OCI-LY7 (cell line): ENCODE data around the gene KCNQ4. TPM values are rescaled to one million over a fixed set of nuclear protein-coding genes. Genes with fewer than 3 reads are reported as not detected.

Experiments used
- BruUV-seq: library from RNA; stranded (reverse); fragments of 400-500 nt; replicated peaks from 2 replicates; lab custom pipeline; 2021; lab: Mats Ljungman, UMichigan
- CTCF ChIA-PET: fragments of 300-600 bp; sonication (Branson Sonifier 250); formaldehyde crosslinking; loops from one replicate; lab custom pipeline; 2022; ENCODE audit warnings: antibody characterized with exemption; ENCODE audit not compliant: unreplicated experiment; lab: Charles Lee
- POLR2A ChIA-PET: fragments of 300-600 bp; sonication (Branson Sonifier 250); formaldehyde crosslinking; loops from one replicate; lab custom pipeline; 2022; ENCODE audit warnings: antibody characterized with exemption; lab: Charles Lee
- DNase-seq: peaks from one replicate; pipeline ENCODE4 v3.0.0-alpha.2; 2015; ENCODE audit warnings: low spot score
- H2AFZ ChIP-seq: fragments of 200-600 bp; sonication (generic), shearing (Covaris generic); 2 replicates; pipeline ENCODE4 v1.6.1; 2014; ENCODE audit warnings: mild to moderate bottlenecking, antibody characterized with exemption, low read length, moderate library complexity
- H3K27ac ChIP-seq: fragments of 200-600 bp; sonication (generic); 2 replicates; pipeline ENCODE4 v1.5.1; 2014; ENCODE audit warnings: mixed run types, low read depth, mild to moderate bottlenecking, moderate library complexity, low read length, inconsistent platforms; ENCODE audit not compliant: poor library complexity, severe bottlenecking
- H3K36me3 ChIP-seq: fragments of 200-600 bp; sonication (generic); 2 replicates; pipeline ENCODE4 v1.6.1; 2014; ENCODE audit warnings: mild to moderate bottlenecking, antibody characterized with exemption, low read length, moderate library complexity, mixed read lengths; ENCODE audit not compliant: insufficient read depth
- H3K4me1 ChIP-seq: fragments of 200-600 bp; sonication (generic); 2 replicates; pipeline ENCODE4 v1.5.1; 2014; ENCODE audit warnings: mild to moderate bottlenecking, low read length; ENCODE audit not compliant: insufficient read depth, poor library complexity, severe bottlenecking
- H3K4me2 ChIP-seq: fragments of 200-600 bp; sonication (generic); 2 replicates; pipeline ENCODE4 v1.6.1; 2014; ENCODE audit warnings: mild to moderate bottlenecking, low read length
- H3K4me3 ChIP-seq: fragments of 200-600 bp; sonication (generic); 2 replicates; pipeline ENCODE4 v1.5.1; 2014; ENCODE audit warnings: mild to moderate bottlenecking, low read depth, low read length; ENCODE audit not compliant: poor library complexity, severe bottlenecking
- H3K79me2 ChIP-seq: fragments of 200-600 bp; sonication (generic); 2 replicates; pipeline ENCODE4 v1.6.1; 2016; ENCODE audit warnings: low read depth, mild to moderate bottlenecking, low read length, moderate library complexity, mixed read lengths; ENCODE audit not compliant: insufficient read depth
- H3K9me2 ChIP-seq: fragments of 200-600 bp; sonication (generic); 2 replicates; pipeline ENCODE4 v1.6.1; 2016; ENCODE audit warnings: mild to moderate bottlenecking, low read length, mixed read lengths; ENCODE audit not compliant: insufficient read depth
- H3K9me3 ChIP-seq: fragments of 200-600 bp; sonication (generic); 2 replicates; pipeline ENCODE4 v1.6.1; 2014; ENCODE audit warnings: mild to moderate bottlenecking, mixed run types, low read length, mixed read lengths
- H4K20me1 ChIP-seq: fragments of 200-600 bp; sonication (generic); 2 replicates; pipeline ENCODE4 v1.6.1; 2014; ENCODE audit warnings: mild to moderate bottlenecking, antibody characterized with exemption, low read length, moderate library complexity, mixed read lengths; ENCODE audit not compliant: insufficient read depth
- EZH2phosphoT487 ChIP-seq: fragments of 200-600 bp; sonication (generic); IDR thresholded peaks from 2 replicates; pipeline ENCODE4 v1.6.1; 2018; ENCODE audit warnings: low read depth, borderline replicate concordance, mild to moderate bottlenecking, mixed run types, antibody characterized with exemption, low read length, moderate library complexity, mixed read lengths
- intact Hi-C: fragments of 100-400 bp; cut with micrococcal nuclease; formaldehyde crosslinking; loops from one replicate; pipeline ENCODE4 v1.10.0; 2022; ENCODE audit not compliant: unreplicated experiment
- total RNA-seq, 2 experiments: library from RNA; depleted of rRNA in 1 of 2; stranded (reverse); fragments of >200 nt in 1 of 2; shearing (Covaris generic) in 1 of 2; gene quantifications; 2 replicates each; pipeline ENCODE4 v1.2.3, GENCODE V29; 2014 to 2022
- TF ChIP-seq, protein P1 (sequence below): fragments of 200-600 bp; sonication (generic); conservative IDR thresholded peaks from 2 replicates; pipeline ENCODE4 v1.5.1; 2014; ENCODE audit warnings: mild to moderate bottlenecking, antibody characterized with exemption, low read length, moderate library complexity, mixed read lengths

KCNQ4 gene
- total RNA-seq, 2 experiments from 2014 or later: 0.16 to 0.49 TPM

DNA sequence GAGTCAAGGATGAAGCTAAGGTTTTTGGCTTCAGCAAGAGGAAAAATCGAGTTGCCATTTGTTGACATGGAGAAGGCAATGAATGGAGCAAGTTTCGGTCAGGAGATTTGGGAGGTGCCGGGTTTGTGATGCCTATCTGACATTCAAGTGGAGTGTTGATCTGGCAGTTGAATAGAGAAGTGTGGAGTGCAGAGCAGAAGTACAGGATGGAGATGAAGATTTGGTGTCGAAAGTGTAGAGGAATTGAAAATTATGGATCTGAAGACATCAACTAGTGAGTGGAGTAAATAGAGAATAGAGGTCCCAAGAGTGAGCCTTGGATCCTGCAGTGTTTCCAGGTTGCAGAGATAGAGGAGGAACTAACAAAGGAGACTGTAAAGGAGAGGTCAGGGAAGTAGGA, 52.7 kb downstream of the KCNQ4 start:
- H3K9me2 ChIP-seq: no peaks in the 10 kb centered on the region
- no peaks in the 10 kb centered on the region for H3K36me3 ChIP-seq
- no peaks in the 10 kb centered on the region for H4K20me1 ChIP-seq
- H3K9me3 ChIP-seq: no peaks in the 10 kb centered on the region
- ChIA-PET CTCF (no interaction called here), POLR2A (no interaction called here)
- DNase-seq: no peak
- no peak overlapping the region for H3K27ac ChIP-seq
- H3K4me2 ChIP-seq: no peak overlapping the region
- BruUV-seq: no TSS peak
- H3K79me2 ChIP-seq: no peaks in the 10 kb centered on the region
- intact Hi-C loops: no loop called here
- H3K4me1 ChIP-seq: no peaks in the 10 kb centered on the region
- H2AFZ ChIP-seq: no peak overlapping the region
- no peak for TF ChIP-seq EZH2phosphoT487
- TF ChIP-seq, protein P1, sequence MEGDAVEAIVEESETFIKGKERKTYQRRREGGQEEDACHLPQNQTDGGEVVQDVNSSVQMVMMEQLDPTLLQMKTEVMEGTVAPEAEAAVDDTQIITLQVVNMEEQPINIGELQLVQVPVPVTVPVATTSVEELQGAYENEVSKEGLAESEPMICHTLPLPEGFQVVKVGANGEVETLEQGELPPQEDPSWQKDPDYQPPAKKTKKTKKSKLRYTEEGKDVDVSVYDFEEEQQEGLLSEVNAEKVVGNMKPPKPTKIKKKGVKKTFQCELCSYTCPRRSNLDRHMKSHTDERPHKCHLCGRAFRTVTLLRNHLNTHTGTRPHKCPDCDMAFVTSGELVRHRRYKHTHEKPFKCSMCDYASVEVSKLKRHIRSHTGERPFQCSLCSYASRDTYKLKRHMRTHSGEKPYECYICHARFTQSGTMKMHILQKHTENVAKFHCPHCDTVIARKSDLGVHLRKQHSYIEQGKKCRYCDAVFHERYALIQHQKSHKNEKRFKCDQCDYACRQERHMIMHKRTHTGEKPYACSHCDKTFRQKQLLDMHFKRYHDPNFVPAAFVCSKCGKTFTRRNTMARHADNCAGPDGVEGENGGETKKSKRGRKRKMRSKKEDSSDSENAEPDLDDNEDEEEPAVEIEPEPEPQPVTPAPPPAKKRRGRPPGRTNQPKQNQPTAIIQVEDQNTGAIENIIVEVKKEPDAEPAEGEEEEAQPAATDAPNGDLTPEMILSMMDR: no peak
- no peak overlapping the region for H3K4me3 ChIP-seq

DNA sequence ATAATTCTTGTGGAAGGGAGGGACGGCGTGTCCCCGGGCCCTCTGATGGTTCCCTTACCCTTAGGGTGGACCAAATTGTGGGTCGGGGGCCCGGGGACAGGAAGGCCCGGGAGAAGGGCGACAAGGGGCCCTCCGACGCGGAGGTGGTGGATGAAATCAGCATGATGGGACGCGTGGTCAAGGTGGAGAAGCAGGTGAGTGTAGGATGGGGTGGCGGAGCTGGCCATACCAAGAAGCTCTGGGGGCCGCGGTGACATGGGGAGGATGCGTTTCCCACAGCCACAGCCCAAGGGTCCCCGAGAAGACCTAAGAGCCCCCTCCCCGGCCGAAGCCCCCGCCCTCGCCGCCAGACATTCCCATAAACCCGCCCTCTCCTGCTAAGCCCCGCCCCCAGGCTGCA, 54.0 kb downstream of the KCNQ4 start:
- H3K9me2 ChIP-seq: no peaks in the 10 kb centered on the region
- no peak overlapping the region for H3K4me2 ChIP-seq
- POLR2A ChIA-PET: interaction anchor here (0.7 kb wide), 1 partner anchor 462 kb away, joined by 4 read pairs; no protein-coding TSS in a partner anchor
- H3K36me3 ChIP-seq: no peaks in the 10 kb centered on the region
- no peak overlapping the region for H2AFZ ChIP-seq
- no peaks in the 10 kb centered on the region for H3K79me2 ChIP-seq
- BruUV-seq: no TSS peak
- TF ChIP-seq, protein P1: no peak
- no peak for TF ChIP-seq EZH2phosphoT487
- no peaks in the 10 kb centered on the region for H3K9me3 ChIP-seq
- CTCF ChIA-PET: no interaction called here
- no peaks in the 10 kb centered on the region for H3K4me1 ChIP-seq
- no peak overlapping the region for H3K27ac ChIP-seq
- no peak for DNase-seq
- no peak overlapping the region for H3K4me3 ChIP-seq
- H4K20me1 ChIP-seq: no peaks in the 10 kb centered on the region
- intact Hi-C loops: no loop called here

- intact Hi-C loops: no loop called here
- Histone ChIP-seq H2AFZ (no peak overlapping the region), H3K36me3 (no peaks in the 10 kb centered on the region), H3K9me2 (no peaks in the 10 kb centered on the region), H3K4me1 (no peaks in the 10 kb centered on the region), H3K27ac (no peak overlapping the region), H3K9me3 (no peaks in the 10 kb centered on the region), H3K4me3 (no peak overlapping the region), H4K20me1 (no peaks in the 10 kb centered on the region), H3K4me2 (no peak overlapping the region), H3K79me2 (no peaks in the 10 kb centered on the region)
- ChIA-PET CTCF (no interaction called here), POLR2A (interaction anchor here (0.7 kb wide), 1 partner anchor 463 kb away, joined by 4 read pairs; no protein-coding TSS in a partner anchor)
- no peak for DNase-seq
- no peak for TF ChIP-seq EZH2phosphoT487
- TF ChIP-seq, protein P1: no peak
- no TSS peak for BruUV-seq
Observed at GRCh38 chr1:40838045-40838979, 54.7 kb downstream of the KCNQ4 start.
